Neutrophil (primary cell): ENCODE data around the gene ITGA7.

Experiments
- H3K27ac ChIP-seq: fragments of 200-600 bp; sonication (generic); 2 replicates; pipeline ENCODE4 v1.5.1; 2016; ENCODE audit warnings: mild to moderate bottlenecking, moderate library complexity
- H3K27me3 ChIP-seq: fragments of 200-600 bp; sonication (generic); 2 replicates; pipeline ENCODE4 v1.6.0; 2016; ENCODE audit warnings: mild to moderate bottlenecking
- H3K36me3 ChIP-seq: fragments of 200-600 bp; sonication (generic); 2 replicates; pipeline ENCODE4 v1.5.1; 2017
- H3K4me1 ChIP-seq, 2 experiments: fragments of 200-600 bp in 1 of 2; sonication (generic) in 1 of 2; 1 replicate in 1 of 2; 2 replicates in 1 of 2; pipeline versions ENCODE4 v1.5.1 to v1.6.1; 2013 to 2016; ENCODE audit warnings: low read depth in 1 of 2, low read length in 1 of 2, mild to moderate bottlenecking in 1 of 2, moderate library complexity in 1 of 2; ENCODE audit not compliant: control insufficient read depth in 1 of 2, insufficient read depth in 1 of 2
- H3K4me3 ChIP-seq, 2 experiments: fragments of 200-600 bp in 1 of 2; sonication (generic) in 1 of 2; 1 replicate in 1 of 2; 2 replicates in 1 of 2; pipeline ENCODE4 v1.5.1; 2013 to 2016; ENCODE audit warnings: low read depth in 1 of 2, low read length in 1 of 2, mild to moderate bottlenecking in 1 of 2, moderate library complexity in 1 of 2
- H3K9me3 ChIP-seq: fragments of 200-600 bp; sonication (generic); 2 replicates; pipeline ENCODE4 v1.5.1; 2016
- CTCF ChIP-seq: fragments of 200-600 bp; sonication (generic); IDR thresholded peaks from 2 replicates; pipeline ENCODE4 v1.5.1; 2016; ENCODE audit warnings: antibody characterized with exemption

Gene ITGA7

GRCh38 chr12:55733021-55733555 is 25.4 kb upstream of the ITGA7 start:
- H3K27ac ChIP-seq, result no peak overlapping the region
- no peaks in the 10 kb centered on the region for H3K36me3 ChIP-seq
- no peak overlapping the region for H3K4me3 ChIP-seq
- no peaks in the 10 kb centered on the region for H3K27me3 ChIP-seq
- no peaks in the 10 kb centered on the region for H3K9me3 ChIP-seq
- no peak for TF ChIP-seq CTCF
- peaks cover 16 to 19% of the 10 kb centered on the region in 2 experiments for H3K4me1 ChIP-seq

- Histone ChIP-seq H3K36me3 (peaks cover under 1% of the 10 kb centered on the region), H3K4me3 (no peak overlapping the region), H3K27me3 (no peaks in the 10 kb centered on the region), H3K9me3 (no peaks in the 10 kb centered on the region), H3K4me1 (peaks cover 22 to 23% of the 10 kb centered on the region in 2 experiments), H3K27ac (no peak overlapping the region)
- no peak for TF ChIP-seq CTCF
Observed at GRCh38 chr12:55732288-55732687, 24.6 kb upstream of the ITGA7 start.

GRCh38 chr12:55729819-55730818 is 22.4 kb upstream of the ITGA7 start:
- H3K4me3 ChIP-seq, result peak overlapping the region; percentile 69 to 88
- peaks cover 33 to 39% of the 10 kb centered on the region in 2 experiments for H3K4me1 ChIP-seq
- TF ChIP-seq CTCF, result no peak

GRCh38 chr12:55728939-55729818 is 21.5 kb upstream of the ITGA7 start, which contains the start of gene CD63:
TSS of gene CD63 (minus strand) at chr12:55729009. CDS start at chr12:55728341, 668 bp downstream.
- H3K27me3 ChIP-seq, result no peaks in the 10 kb centered on the region
- peaks cover 42 to 49% of the 10 kb centered on the region in 2 experiments for H3K4me1 ChIP-seq
- H3K9me3 ChIP-seq, result no peaks in the 10 kb centered on the region
- H3K4me3 ChIP-seq, result peak within 1 kb of the TSS; percentile 69 to 88
- H3K27ac ChIP-seq, result peak within 1 kb of the TSS; percentile 95
- no peak for TF ChIP-seq CTCF
- peaks cover 31% of the 10 kb centered on the region for H3K36me3 ChIP-seq

More at GRCh38 chr12:55729819-55730818, 22.4 kb upstream of the ITGA7 start:
- Histone ChIP-seq H3K27ac (peak overlapping the region; percentile 95), H3K36me3 (peaks cover 22% of the 10 kb centered on the region), H3K9me3 (no peaks in the 10 kb centered on the region), H3K27me3 (no peaks in the 10 kb centered on the region)
